HG02938 (cell line): ENCODE results near the gene SERGEF.
A peak's percentile ranks its signal among the peaks of the same experiment; 100 is the strongest.

Experiments used
- ATAC-seq: cut with Tn5 transposase; IDR thresholded peaks from one replicate; pipeline ENCODE4 v1.9.1; 2021; ENCODE audit warnings: mild to moderate bottlenecking, moderate library complexity; ENCODE audit not compliant: unreplicated experiment

The SERGEF gene

DNA sequence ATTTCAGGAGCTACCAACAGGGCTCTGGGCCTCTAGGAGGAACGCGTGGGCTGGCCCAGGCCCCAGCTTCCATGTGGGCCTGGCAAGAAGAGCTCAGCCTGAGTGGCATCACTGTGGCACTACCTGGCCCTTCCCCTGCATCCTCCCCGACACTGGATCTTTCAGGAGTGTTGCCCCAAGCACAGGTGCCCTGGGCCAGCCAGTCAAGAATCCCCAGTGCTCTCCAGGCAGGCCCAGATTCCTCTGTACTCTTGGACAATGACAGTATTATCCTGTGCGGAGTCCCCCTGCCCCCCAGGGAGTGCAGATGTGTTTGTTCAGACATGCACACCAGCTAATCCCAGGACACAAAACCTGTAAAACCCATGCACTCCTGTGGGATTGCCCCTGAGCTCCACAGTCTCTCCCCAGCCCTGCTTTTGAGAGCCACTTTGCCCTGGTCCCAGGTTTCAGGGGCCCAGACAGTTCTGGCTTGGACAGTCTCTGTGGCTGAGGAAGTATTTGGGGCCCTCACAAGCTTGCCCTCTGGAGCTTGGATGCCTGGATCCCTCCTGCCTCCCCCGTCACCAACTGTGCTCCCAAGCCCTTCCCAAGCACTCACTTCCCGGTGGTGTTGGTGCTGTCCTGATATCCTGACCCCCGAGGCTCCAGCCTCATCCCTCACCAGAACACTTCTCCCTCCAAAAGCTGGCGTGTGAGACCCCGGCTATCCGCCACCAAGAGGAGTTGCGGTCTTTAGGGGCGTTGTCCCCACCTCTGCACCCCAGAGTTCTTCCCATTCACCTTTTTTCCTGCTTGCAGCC, 238.4 kb downstream of the SERGEF start:
- no peak for ATAC-seq

DNA sequence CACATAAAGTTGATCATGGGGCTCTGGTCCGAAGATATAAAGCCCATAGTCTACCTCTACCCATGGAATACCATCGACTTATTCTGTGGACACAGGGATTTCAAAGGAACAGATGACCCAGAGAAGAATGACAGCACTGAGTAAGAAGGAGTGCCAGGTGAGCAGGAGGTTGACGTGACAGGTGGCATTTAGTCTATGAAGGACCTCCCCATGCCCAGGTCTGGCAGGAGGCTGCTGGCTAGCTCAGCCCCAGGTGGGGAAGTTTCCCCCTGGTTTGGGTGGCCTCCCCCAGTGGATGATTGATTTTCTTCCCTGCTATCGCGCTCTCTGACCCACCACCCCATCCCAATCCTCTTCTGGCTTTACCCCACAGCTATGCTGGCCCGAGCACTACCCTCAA, 239.2 kb downstream of the SERGEF start:
- no peak for ATAC-seq

DNA sequence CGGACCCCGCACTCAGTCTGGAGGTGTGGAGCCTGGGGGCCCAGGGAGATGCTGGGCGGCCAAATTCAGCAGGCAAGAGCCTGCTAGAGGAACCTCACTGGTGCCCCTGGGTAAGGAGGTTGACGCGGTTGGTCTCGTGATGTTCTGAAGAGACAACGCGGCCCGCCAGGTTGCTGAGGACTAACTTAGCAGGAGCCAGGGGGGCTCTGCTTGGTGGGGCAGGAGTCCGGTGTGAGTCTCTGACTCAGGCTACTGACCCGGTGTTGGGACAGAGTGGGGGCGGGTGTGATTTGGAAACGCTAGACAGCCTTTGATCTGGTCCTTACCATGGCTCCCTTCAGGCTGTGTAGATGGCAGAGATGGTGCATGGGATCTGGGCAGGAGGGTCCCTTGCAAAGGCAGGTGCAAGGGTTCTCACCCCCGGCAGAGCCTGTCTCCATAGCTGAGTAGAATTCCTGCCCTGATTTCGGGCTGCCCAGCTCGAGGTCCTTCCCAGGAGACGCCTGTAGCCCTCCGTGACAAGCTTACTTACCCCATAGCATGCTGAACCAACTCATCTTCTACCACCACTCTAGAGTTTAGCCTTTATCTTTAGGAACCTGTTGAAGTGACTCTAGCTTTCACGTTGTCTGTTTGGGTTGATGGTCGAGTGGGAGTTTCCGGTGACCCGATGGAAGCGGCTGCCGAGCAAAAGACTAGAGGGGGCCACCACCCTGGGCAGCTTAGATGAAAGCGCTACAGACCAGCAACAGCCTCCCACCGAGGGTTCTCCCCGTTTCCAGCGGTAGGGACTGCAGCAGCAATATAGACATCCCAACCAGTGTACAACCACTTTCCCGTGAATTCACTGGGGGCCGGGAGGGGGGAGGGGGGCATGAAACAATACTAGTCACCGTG, 239.9 kb downstream of the SERGEF start:
- no peak for ATAC-seq

DNA sequence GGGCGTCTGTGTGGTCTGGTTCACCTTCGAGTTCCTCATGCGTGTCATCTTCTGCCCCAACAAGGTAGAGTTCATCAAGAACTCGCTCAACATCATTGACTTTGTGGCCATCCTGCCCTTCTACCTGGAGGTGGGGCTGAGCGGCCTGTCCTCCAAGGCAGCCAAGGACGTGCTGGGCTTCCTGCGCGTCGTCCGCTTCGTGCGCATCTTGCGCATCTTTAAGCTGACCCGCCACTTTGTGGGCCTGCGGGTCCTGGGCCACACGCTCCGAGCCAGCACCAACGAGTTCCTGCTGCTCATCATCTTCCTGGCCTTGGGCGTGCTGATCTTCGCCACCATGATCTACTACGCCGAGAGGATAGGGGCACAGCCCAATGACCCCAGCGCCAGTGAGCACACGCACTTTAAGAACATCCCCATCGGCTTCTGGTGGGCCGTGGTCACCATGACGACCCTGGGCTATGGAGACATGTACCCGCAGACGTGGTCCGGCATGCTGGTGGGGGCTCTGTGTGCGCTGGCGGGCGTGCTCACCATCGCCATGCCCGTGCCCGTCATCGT, 240.9 kb downstream of the SERGEF start:
- ATAC-seq, result no peak

DNA sequence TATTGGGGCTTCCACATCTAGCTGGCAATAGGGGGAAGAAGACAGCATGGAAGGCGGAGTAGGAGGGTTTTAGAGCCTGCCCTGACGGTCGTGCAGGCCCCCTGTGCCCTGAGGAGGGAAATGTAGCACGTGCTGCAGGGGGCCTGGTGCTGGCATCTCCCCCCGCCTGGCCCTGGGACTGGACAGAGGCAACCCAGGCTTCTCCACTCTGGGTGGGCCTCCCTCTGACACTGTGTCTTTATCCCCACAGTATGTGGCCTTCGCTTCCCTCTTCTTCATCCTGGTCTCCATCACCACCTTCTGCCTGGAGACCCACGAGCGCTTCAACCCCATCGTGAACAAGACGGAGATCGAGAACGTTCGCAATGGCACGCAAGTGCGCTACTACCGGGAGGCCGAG, 241.4 kb downstream of the SERGEF start:
- no peak for ATAC-seq

DNA sequence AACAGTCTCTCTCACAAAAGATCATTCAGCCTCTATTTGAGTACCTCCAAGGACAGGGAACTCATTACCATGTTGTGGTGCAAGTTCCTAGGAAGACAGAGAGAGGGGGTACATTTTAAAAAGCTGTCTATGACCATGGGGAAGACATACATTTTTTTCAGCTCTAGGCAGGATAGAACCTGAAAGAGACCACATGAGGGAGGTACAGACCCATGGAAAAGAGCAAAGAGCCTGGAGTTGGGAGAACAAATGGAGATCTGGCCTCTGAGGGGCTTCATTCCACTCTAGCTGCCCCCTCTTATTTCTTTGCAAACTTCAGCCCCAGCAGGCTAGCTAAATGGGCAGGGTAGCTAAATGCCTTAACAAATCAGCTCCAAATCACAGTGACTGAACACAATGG, 241.9 kb downstream of the SERGEF start:
- no peak for ATAC-seq

DNA sequence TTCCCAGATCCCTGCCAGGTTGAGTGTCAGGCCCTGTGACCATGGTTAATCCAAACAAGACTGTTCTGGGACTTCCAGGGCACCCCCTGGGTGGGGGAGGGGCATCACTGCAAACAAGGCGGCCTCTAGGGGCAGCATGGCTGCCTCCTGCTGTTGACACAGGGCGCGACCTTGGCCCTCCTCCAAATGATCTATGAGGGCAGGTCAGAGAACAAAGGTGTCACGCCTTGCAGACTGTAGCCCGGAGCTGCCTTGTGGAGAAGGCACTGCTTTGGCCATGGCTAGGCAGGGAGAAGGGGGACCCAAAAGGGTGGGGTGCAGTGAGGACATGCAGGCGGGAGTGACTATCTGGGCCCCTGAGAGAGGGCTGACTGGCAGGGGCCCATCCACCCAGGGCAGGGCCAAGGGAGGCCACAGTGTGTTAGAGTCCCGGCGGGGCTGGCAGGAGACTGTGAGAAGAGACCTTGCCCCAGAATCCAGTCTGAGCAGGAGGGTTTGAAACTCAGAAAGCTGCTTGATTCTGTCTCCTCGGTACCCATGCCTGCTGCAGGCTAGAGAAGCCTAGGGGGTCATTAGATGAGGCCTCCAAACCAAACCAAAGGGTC, 242.7 kb downstream of the SERGEF start:
- no peak for ATAC-seq

DNA sequence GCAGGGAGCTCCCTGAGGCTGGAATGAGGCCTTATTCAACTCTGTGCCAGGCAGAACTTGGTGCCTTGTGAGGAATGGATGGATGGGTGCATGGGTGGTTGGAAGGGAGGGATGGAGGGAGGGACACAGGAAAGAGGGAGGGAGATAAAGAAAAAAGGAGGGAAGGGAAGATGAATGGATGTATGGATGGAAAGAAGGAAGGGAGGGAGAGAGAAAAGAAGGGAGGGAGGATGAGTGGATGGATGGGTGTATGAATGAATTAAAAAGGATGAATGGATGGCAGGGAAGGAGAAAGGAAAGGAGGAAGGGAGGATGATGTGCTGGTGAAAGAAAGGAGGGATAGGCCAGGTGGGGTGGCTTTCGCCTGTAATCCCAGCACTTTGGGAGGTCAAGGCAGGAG, 243.6 kb downstream of the SERGEF start:
- ATAC-seq, result no peak

DNA sequence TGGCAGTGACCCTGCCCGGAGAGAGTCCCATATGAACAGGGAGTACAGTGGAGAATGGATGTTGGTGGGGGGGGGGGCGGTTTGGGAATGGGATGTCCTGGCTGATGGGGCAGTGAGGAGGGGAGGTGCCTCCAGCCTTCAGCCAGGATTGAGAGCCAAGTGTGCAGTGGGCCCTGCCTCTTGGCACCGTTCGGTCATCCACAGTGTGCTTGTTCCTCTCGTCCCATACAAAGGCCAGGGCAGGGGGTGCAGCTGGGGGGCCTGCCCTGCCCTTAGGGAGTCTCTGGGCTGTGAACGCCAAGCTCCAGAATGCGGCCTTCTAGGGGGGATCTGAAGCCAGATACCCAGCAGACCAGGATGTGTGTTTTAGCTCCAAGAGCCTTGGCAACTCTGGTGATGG, 244.3 kb downstream of the SERGEF start:
- no peak for ATAC-seq

DNA sequence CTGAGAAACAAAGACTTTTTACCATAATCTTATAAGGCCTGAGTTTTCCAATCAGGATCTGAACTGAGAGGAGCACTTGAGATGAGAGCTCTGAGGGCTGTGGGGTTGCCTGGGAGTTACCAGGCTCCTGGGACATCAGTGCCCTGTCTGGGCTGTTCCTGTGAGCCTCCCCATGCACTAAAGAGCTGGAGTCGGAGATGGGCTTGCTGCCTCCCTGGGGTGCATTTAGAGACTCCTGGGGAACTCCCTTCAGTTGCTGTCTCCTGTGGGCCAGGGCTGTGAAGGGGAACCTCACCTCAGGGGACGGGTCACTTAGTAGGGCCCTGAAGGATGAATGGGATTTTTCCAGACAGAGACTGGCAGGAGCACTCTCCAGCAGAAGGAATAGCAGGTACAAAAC, 244.9 kb downstream of the SERGEF start:
- ATAC-seq, result no peak

DNA sequence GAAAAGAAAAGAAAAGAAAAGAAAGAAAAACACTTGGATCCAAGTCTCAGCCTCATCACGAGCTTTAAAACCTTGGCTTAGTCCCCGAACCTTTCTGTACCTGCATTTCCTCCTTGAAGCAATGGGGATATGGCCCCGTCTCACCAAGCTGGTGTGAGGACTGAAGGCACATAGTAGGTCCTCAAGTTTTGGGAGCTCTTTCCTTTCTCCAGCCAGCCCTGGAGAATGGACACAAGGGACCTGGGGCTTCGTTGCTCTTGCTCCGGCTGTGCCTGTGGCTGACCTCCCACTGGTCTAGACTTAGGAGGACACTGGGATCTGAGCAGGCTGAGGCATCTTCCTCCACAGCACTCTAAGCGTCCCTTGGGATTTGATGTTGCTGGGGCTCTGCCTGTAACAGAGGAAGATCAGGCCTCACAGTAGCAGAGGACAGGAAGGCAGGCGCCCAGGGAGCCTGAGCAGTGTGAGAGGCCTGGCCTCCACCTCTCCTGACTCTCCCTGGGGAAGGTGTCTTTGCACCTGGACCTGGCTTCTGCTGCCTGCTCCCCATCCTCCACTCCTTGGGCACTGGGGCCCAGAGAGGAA, 245.5 kb downstream of the SERGEF start:
- ATAC-seq, result no peak

DNA sequence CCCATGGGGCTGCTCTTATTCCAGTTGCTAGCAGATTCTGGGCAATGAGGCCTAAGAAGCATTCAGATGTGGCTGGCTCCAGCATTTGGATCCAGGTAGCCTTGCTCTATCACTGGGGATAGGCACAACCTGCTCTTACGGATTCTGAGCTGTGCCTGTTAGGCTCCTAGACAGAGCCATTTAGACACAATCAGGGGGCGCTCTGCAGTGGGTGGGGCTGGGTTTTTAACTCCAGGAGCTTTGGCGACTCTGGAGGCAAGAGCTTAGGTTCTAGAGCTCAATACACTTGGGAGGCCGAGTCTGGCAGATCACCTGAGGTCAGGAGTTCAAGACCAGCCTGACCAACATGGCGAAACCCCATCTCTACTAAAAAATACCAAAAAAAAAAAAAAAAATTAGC, 246.3 kb downstream of the SERGEF start:
- ATAC-seq, result no peak

DNA sequence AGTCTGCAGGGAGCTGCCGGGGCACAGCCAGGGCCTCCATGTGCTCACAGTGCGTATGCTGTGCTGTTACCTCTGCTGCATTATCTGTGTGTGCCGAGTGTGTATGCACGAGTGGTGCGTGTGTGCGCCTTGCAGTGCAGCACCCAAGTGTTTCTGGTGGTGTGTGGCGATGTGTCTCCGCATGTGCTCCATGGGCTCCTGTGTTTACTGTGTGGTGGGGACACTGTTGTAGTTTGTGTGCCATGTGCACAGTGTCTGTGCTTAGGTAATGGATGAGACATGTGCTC, 246.8 kb downstream of the SERGEF start:
- ATAC-seq, result no peak

DNA sequence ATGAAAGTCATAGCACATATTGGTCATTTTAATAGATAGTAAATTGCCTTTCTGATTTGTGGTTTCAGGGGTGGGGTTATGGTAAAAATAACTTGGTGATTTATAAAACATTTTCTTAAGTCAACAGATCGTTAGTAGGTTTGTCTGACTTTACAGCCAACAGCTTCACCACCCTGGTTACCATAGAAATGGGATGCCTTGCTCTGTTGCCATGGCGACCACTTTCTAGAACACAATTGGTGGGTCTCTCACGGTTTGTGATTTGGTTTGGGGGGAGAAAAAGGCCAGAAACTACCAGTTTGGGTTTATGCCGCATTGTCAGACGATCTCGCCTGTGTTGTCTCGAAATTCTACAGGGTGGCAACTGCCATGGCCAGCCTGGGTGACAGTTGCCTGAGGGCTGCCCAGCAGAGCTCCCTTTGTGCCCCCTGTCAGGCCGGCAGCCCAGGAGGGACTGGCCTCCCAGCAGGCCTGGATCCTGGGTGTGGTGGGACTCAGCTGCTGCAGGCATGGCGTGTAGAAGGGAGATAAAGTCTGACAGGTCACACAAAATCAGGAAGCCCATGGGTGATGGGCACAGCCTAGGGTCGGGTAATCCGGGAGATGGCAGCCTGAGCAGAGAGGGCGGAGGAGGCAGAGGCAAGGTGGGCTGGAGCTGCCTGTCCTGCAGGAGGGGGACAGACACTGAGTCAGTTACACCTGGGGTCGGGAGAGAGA, 247.3 kb downstream of the SERGEF start:
- no peak for ATAC-seq

DNA sequence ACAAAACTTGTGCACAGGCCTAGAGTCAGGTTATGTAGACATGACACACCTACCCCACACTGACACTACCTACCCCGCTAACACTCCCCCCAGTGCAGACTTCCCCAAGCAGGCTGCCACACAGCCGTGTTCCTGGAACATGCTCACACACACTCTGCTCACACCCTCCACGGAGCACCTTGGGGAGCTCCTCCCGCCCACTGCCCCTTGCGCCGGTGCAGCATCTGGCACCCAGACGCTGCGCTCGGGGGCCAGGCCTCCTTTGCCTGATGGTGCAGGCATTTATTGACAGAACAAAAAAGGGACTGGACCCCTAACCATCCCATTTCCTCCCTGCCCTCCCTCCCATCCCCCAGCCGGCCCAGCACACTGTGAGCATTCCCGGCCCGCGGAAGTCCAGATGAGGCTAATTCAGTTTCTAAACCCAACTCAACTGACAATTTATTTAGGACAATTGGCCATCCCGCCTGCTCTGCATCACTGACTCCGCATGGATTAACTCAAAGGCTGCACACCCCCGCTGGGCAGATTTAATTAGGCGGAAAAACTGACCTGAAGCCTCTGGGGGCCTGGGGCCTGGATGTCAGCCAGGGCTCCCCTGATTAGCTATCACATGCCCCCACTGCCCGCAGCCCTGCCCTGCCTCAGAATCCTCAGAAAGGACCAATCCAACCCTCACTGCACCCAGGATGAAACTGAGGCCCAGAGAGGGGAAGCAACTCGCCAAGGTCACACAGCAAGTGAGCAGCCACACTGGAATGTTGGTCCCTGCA, 248.2 kb downstream of the SERGEF start:
- ATAC-seq, result no peak

DNA sequence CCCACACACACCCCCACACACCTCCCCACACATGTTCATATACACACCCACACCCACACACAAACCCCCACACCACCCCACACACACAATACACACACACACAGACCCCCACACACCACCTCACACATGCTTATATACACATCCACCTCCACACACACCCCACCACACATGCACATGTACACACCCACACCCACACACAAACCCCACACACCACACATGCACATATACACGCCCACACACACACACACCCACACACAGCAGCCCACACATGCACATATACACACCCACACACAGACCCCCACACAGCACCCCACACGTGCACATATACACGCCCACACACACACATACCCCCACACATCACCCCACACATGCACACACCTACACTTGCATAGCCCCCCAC, 249.1 kb downstream of the SERGEF start:
- no peak for ATAC-seq

DNA sequence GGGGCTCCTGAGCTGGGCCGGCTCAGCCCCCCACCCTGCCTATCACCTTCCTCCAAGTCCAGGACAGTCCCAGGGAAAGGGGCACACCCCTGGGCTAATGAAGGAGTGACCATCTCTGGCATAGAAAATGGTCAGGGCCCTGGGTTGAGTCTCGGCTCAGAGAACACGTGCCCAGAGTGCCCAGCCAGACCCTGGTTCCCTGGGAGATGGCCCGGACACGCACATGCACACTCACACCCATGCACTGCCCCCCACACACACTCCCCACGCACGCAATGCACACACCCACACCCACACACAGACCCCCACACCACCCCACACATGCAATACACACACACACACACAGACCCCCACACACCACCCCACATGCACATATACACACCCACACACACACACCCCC, 249.6 kb downstream of the SERGEF start:
- no peak for ATAC-seq

DNA sequence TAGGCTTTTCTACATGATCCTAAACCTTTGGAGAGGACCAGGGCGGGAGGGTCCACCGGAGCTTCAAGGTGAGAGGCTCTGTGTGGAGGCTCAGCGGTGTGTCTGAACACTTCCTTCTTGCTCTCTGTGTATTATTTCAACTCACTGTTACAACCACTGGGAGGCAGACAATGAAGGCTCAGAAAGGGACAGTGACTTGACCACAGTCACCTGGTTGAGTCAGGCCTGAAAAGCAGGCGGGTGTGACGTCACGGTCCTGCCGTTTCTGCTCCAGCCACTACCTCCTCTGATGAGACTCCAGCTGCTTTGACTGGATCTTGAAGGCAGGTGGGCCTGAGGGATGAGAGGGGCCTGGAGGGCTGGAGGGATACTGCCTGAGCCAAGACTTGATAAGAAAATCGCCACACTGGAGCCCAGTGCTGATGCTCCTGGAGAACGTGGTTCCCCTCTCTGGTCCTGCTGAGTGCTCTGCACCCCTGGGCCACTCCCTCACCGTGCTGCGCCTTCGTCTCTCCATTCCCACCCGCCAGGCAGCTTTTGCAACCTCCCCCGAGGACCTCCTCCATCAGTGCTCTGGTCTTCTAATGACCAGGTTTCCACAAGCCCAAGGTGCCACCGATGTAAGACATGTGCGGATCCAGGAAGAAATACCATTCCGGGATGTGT, 250.4 kb downstream of the SERGEF start:
- peak; percentile 59 for ATAC-seq
